Measurements from ENCODE around the gene PPIE.

PPIE gene

GRCh38 chr1:39720094-39720999 lies 18.3 kb upstream of the PPIE start:
- DNase-seq, result peak; percentile 61 to 87 (median 74)

GRCh38 chr1:39721664-39722063 lies 17.0 kb upstream of the PPIE start:
- DNase-seq, result no peak

GRCh38 chr1:39722495-39722894 lies 16.2 kb upstream of the PPIE start:
- DNase-seq, result no peak

- DNase-seq, result no peak
Observed at GRCh38 chr1:39726600-39726999, 12.1 kb upstream of the PPIE start.

- DNase-seq, result no peak
Observed at GRCh38 chr1:39727221-39727931, 11.3 kb upstream of the PPIE start.

GRCh38 chr1:39727932-39728317 lies 10.8 kb upstream of the PPIE start:
- no peak for DNase-seq

- DNase-seq, result no peak
Observed at GRCh38 chr1:39729030-39729429, 9.7 kb upstream of the PPIE start.

- no peak for DNase-seq
Observed at GRCh38 chr1:39729842-39730241, 8.8 kb upstream of the PPIE start.

- DNase-seq, result no peak
Observed at GRCh38 chr1:39732730-39733129, 6.0 kb upstream of the PPIE start.

GRCh38 chr1:39733161-39733560 lies 5.5 kb upstream of the PPIE start:
- peak in 1 of 3 experiments; percentile 4 for DNase-seq

- no peak for DNase-seq
Observed at GRCh38 chr1:39735731-39736130, 3.0 kb upstream of the PPIE start.

GRCh38 chr1:39737546-39738169 lies 1.0 kb upstream of the PPIE start:
- DNase-seq, result no peak

GRCh38 chr1:39745016-39745670 lies 6.5 kb downstream of the PPIE start:
- no peak for DNase-seq

GRCh38 chr1:39751595-39751994 lies 12.9 kb downstream of the PPIE start:
- no peak for DNase-seq

GRCh38 chr1:39752703-39753102 lies 14.0 kb downstream of the PPIE start:
- no peak for DNase-seq

- no peak for DNase-seq
Observed at GRCh38 chr1:39753132-39754025, 14.7 kb downstream of the PPIE start.

- DNase-seq, result no peak
Observed at GRCh38 chr1:39754026-39754570, 15.4 kb downstream of the PPIE start.

GRCh38 chr1:39754906-39755504 lies 16.3 kb downstream of the PPIE start:
- no peak for DNase-seq

- DNase-seq, result no peak
Observed at GRCh38 chr1:39755965-39756659, 17.4 kb downstream of the PPIE start.

GRCh38 chr1:39757501-39757900 lies 18.8 kb downstream of the PPIE start:
- no peak for DNase-seq
